PC-9 (cell line): ENCODE results near the gene PTGES3L. TPM values are rescaled to one million over a fixed set of nuclear protein-coding genes. Genes with fewer than 3 reads are reported as not detected.
"Not testable (repeated sequence)": the region's sequence is repeated elsewhere in the genome, so short reads cannot be mapped to it uniquely, and the experiment has no call there.

Experiments used
- BruUV-seq: library from RNA; stranded (reverse); fragments of 400-500 nt; replicated peaks from 2 replicates; lab custom pipeline; 2021; lab: Mats Ljungman, UMichigan
- CTCF ChIA-PET: fragments of 300-600 bp; sonication (Branson Sonifier 250); formaldehyde crosslinking; loops from one replicate; lab custom pipeline; 2022; ENCODE audit warnings: antibody characterized with exemption; lab: Charles Lee
- POLR2A ChIA-PET: fragments of 300-600 bp; sonication (Branson Sonifier 250); formaldehyde crosslinking; loops from one replicate; lab custom pipeline; 2022; ENCODE audit warnings: antibody characterized with exemption; ENCODE audit not compliant: unreplicated experiment; lab: Charles Lee
- DNase-seq, 2 experiments: peaks; one replicate each; pipeline versions ENCODE4 v3.0.0 to v3.0.0-alpha.2; 2015 to 2022; ENCODE audit warnings: mixed read lengths in 1 of 2
- H2AFZ ChIP-seq: fragments of 200-600 bp; sonication (generic); 2 replicates; pipeline ENCODE4 v1.8.1; 2017; ENCODE audit warnings: antibody characterized with exemption
- H3F3A ChIP-seq: fragments of 200-600 bp; sonication (generic); 2 replicates; pipeline ENCODE4 v1.8.1; 2017; ENCODE audit warnings: antibody characterized with exemption, mild to moderate bottlenecking, low read depth; ENCODE audit not compliant: insufficient read depth
- H3K27ac ChIP-seq: fragments of 200-600 bp; sonication (generic); 2 replicates; pipeline ENCODE4 v1.6.1; 2016; ENCODE audit warnings: mixed run types
- H3K27me3 ChIP-seq: fragments of 200-600 bp; sonication (generic); 2 replicates; pipeline ENCODE4 v1.6.1; 2016; ENCODE audit warnings: low read depth, mixed run types; ENCODE audit not compliant: insufficient read depth
- H3K36me3 ChIP-seq: fragments of 200-600 bp; sonication (generic); 2 replicates; pipeline ENCODE4 v1.6.1; 2016; ENCODE audit warnings: low read depth, mixed run types
- H3K4me1 ChIP-seq: fragments of 200-600 bp; sonication (generic); replicated peaks from 2 replicates; pipeline ENCODE4 v1.6.1; 2016; ENCODE audit warnings: mixed run types; ENCODE audit not compliant: insufficient read depth
- H3K4me2 ChIP-seq: fragments of 200-600 bp; sonication (generic); 2 replicates; pipeline ENCODE4 v1.6.1; 2017; ENCODE audit warnings: mixed run types
- H3K4me3 ChIP-seq: fragments of 200-600 bp; sonication (generic); 2 replicates; pipeline ENCODE4 v1.6.1; 2016; ENCODE audit warnings: mixed run types
- H3K79me2 ChIP-seq: fragments of 200-600 bp; sonication (generic); 2 replicates; pipeline ENCODE4 v1.6.1; 2017; ENCODE audit warnings: low read depth, mixed run types
- H3K9me2 ChIP-seq: fragments of 200-600 bp; sonication (generic); 2 replicates; pipeline ENCODE4 v1.8.1; 2017; ENCODE audit warnings: mild to moderate bottlenecking; ENCODE audit not compliant: insufficient read depth
- H3K9me3 ChIP-seq: fragments of 200-600 bp; sonication (generic); 2 replicates; pipeline ENCODE4 v1.8.1; 2016; ENCODE audit warnings: low read depth; ENCODE audit not compliant: insufficient read depth
- H4K20me1 ChIP-seq: fragments of 200-600 bp; sonication (generic); 2 replicates; pipeline ENCODE4 v1.8.1; 2017; ENCODE audit not compliant: insufficient read depth
- EZH2 ChIP-seq: fragments of 200-600 bp; sonication (generic); IDR thresholded peaks from 2 replicates; pipeline ENCODE4 v1.8.0; 2017; ENCODE audit warnings: antibody characterized with exemption, low read depth
- intact Hi-C: fragments of 100-400 bp; cut with micrococcal nuclease; formaldehyde crosslinking; loops from one replicate; pipeline ENCODE4 v1.10.0; 2022; ENCODE audit not compliant: unreplicated experiment
- total RNA-seq: library from RNA; stranded (reverse); gene quantifications from 2 replicates; pipeline ENCODE4 v1.2.3, GENCODE V29; 2021
- TF ChIP-seq, protein P1 (sequence below): fragments of 200-600 bp; sonication (generic); conservative IDR thresholded peaks from 2 replicates; pipeline ENCODE4 v1.6.1; 2017; ENCODE audit warnings: mixed run types, antibody characterized with exemption, mild to moderate bottlenecking, moderate library complexity

PTGES3L gene
- total RNA-seq, 1 experiment from 2014 or later: 0.70 TPM

DNA sequence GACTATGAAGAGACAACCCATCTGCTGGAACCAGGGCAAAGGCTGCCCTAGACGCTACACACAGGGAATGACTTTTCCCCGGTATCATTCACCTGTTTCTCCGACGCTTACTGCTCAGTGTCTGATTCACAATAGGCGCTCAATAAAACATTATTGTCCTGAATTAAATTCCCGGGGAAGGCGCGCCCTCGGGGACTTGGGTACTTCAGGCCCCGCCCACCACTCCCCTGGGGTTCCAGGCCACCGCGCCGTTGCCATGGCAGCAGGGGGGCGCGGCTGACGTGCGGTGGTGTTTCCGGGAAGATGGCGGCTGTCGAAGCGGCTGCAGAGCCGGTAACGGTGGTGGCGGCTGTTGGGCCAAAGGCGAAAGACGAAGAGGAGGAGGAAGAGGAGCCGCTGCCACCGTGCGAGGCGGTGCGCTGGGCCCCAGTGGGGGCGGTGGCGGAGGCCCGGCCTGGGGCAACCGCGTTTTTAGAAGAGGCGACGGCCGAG is 440 bp upstream of the PTGES3L start, which contains the start of gene RUNDC1:
Gene RUNDC1 (plus strand): TSS at position 292 of the 492 bp plus-strand sequence. CDS start 12 bp downstream, at position 304.
- Histone ChIP-seq H3K4me1 (peaks cover 20% of the 10 kb centered on the region), H3K36me3 (0 out of 2 replicates have a peak, but pooled peaks cover 4% of the 10 kb centered on the region), H3K4me3 (peak within 1 kb of the TSS; percentile 81), H4K20me1 (peaks cover 4% of the 10 kb centered on the region; the same call in 1 of the 2 replicates), H3K9me3 (no peaks in the 10 kb centered on the region), H3K4me2 (peak within 1 kb of the TSS; percentile 95), H3K27me3 (no peaks in the 10 kb centered on the region), H2AFZ (peak within 1 kb of the TSS; percentile 80), H3F3A (no peaks in the 10 kb centered on the region; the same call in 1 of the 2 replicates), H3K27ac (peak within 1 kb of the TSS; percentile 25; the same call in 1 of the 2 replicates), H3K79me2 (peaks cover 44% of the 10 kb centered on the region), H3K9me2 (no peaks in the 10 kb centered on the region)
- no TSS peak for BruUV-seq
- POLR2A ChIA-PET: no interaction called here
- TF ChIP-seq, protein P1, sequence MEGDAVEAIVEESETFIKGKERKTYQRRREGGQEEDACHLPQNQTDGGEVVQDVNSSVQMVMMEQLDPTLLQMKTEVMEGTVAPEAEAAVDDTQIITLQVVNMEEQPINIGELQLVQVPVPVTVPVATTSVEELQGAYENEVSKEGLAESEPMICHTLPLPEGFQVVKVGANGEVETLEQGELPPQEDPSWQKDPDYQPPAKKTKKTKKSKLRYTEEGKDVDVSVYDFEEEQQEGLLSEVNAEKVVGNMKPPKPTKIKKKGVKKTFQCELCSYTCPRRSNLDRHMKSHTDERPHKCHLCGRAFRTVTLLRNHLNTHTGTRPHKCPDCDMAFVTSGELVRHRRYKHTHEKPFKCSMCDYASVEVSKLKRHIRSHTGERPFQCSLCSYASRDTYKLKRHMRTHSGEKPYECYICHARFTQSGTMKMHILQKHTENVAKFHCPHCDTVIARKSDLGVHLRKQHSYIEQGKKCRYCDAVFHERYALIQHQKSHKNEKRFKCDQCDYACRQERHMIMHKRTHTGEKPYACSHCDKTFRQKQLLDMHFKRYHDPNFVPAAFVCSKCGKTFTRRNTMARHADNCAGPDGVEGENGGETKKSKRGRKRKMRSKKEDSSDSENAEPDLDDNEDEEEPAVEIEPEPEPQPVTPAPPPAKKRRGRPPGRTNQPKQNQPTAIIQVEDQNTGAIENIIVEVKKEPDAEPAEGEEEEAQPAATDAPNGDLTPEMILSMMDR: no peak
- TF ChIP-seq EZH2: no peak
- intact Hi-C loops: loop anchor here (1.0 kb wide), 1 partner anchor 10 kb away; no protein-coding TSS in a partner anchor
- CTCF ChIA-PET: no interaction called here
- DNase-seq: peak; percentile 80 to 90

DNA sequence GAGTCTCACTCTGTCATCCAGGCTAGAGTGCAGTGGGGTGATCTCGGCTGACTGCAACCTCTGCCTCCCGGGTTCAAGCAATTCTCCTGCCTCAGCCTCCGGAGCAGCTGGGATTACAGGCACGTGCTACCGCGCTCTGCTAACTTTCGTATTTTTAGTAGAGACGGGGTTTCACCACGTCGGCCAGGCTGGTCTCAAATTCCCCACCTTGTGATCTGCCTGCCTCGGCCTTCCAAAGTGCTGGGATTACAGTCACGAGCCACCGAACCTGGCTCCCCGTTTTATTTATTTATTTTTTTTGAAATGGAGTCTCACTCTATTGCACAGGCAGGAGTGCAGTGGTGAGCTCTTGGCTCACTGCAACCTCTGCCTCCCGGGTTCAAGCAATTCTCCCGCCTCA is 4.2 kb downstream of the PTGES3L start:
- H3K27ac ChIP-seq, BruUV-seq, H3K36me3 ChIP-seq, H4K20me1 ChIP-seq, H3K79me2 ChIP-seq, H3K9me3 ChIP-seq, H3K4me1 ChIP-seq, H3K27me3 ChIP-seq, H3K4me2 ChIP-seq, H2AFZ ChIP-seq, H3K4me3 ChIP-seq, POLR2A ChIA-PET, DNase-seq, H3K9me2 ChIP-seq, intact Hi-C loops, CTCF ChIA-PET, H3F3A ChIP-seq: not testable (repeated sequence)

DNA sequence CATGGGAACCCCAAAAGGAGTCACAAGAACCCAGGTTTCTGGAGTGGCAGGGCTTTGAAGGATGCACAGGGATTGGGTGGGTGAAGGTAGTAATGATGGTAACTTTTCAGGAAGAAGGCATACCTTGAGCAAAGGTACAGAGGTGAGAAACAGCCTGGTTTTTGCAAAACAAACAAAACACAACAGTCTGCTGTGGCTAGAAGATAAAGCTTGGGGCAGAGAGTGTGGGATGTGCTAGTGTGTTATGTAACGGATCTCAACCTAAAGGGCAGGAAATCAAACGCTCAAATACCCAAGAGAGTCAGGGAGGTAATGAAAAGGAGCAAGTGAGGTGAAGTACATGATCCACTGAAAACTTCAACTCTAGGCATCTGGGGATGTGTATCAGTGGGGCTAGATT is 4.6 kb downstream of the PTGES3L start:
- CTCF ChIA-PET: no interaction called here
- BruUV-seq: no TSS peak

DNA sequence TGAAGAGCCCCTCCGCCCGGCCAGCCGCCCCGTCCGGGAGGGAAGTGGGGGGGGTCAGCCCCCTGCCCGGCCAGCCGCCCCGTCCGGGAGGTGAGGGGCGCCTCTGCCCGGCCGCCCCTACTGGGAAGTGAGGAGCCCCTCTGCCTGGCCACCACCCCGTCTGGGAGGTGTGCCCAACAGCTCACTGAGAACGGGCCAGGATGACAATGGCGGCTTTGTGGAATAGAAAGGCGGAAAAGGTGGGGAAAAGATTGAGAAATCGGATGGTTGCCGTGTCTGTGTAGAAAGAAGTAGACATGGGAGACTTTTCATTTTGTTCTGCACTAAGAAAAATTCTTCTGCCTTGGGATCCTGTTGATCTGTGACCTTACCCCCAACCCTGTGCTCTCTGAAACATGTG is 6.6 kb downstream of the PTGES3L start:
- H3K79me2 ChIP-seq, H3K27ac ChIP-seq, intact Hi-C loops, H3K27me3 ChIP-seq, DNase-seq, H3K4me3 ChIP-seq, H3K9me3 ChIP-seq, H4K20me1 ChIP-seq, POLR2A ChIA-PET, BruUV-seq, H3F3A ChIP-seq, CTCF ChIA-PET, H3K4me2 ChIP-seq, H2AFZ ChIP-seq, H3K36me3 ChIP-seq, H3K4me1 ChIP-seq, H3K9me2 ChIP-seq: not testable (repeated sequence)

More for the DNA sequence above, 4.6 kb downstream of the PTGES3L start:
- TF ChIP-seq, protein P1: no peak
- no peak for TF ChIP-seq EZH2
- intact Hi-C loops: no loop called here
- POLR2A ChIA-PET: no interaction called here
- H3K27ac ChIP-seq: no peak overlapping the region
- H3F3A ChIP-seq: 0 out of 2 replicates have a peak, but pooled peaks cover 6% of the 10 kb centered on the region
- no peaks in the 10 kb centered on the region for H4K20me1 ChIP-seq
- H3K36me3 ChIP-seq: no peaks in the 10 kb centered on the region
- no peaks in the 10 kb centered on the region; the same call in 1 of the 2 replicates for H3K79me2 ChIP-seq
- no peaks in the 10 kb centered on the region for H3K9me3 ChIP-seq
- no peaks in the 10 kb centered on the region for H3K9me2 ChIP-seq
- peaks cover 9% of the 10 kb centered on the region for H3K4me1 ChIP-seq
- H3K4me2 ChIP-seq: no peak overlapping the region
- H2AFZ ChIP-seq: no peak overlapping the region
- DNase-seq: no peak
- no peaks in the 10 kb centered on the region for H3K27me3 ChIP-seq
- H3K4me3 ChIP-seq: no peak overlapping the region
